ENCODE measurements around the gene OBSCN.

DNA sequence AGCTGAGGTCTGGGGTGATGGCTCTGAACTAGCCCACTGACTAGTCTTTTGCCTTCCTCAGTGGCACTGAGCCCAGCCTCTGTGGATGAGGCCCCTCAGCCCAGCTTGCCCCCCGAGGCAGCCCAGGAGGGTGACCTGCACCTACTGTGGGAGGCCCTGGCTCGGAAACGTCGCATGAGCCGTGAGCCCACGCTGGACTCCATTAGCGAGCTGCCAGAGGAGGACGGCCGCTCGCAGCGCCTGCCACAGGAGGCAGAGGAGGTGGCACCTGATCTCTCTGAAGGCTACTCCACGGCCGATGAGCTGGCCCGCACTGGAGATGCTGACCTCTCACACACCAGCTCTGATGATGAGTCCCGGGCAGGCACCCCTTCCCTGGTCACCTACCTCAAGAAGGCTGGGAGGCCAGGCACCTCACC is 111.0 kb downstream of the OBSCN start:
- no peak for TF ChIP-seq EZH2 (IDR thresholded peaks at IDR 0.05; ENCODE audit: borderline replicate concordance, insufficient read depth, low read depth, low read length, poor library complexity, severe bottlenecking)
- TF ChIP-seq, protein P1, sequence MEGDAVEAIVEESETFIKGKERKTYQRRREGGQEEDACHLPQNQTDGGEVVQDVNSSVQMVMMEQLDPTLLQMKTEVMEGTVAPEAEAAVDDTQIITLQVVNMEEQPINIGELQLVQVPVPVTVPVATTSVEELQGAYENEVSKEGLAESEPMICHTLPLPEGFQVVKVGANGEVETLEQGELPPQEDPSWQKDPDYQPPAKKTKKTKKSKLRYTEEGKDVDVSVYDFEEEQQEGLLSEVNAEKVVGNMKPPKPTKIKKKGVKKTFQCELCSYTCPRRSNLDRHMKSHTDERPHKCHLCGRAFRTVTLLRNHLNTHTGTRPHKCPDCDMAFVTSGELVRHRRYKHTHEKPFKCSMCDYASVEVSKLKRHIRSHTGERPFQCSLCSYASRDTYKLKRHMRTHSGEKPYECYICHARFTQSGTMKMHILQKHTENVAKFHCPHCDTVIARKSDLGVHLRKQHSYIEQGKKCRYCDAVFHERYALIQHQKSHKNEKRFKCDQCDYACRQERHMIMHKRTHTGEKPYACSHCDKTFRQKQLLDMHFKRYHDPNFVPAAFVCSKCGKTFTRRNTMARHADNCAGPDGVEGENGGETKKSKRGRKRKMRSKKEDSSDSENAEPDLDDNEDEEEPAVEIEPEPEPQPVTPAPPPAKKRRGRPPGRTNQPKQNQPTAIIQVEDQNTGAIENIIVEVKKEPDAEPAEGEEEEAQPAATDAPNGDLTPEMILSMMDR (IDR thresholded peaks at IDR 0.05) = no peak
